Liver (tissue), 9 donors: ENCODE results near the gene BCAR3. TPM values are rescaled to one million over a fixed set of nuclear protein-coding genes. Genes with fewer than 3 reads are reported as not detected.

Experiments
- DNase-seq: peaks from one replicate; pipeline ENCODE4 v3.0.0-alpha.2; 2017; ENCODE audit warnings: low spot score
- H3K27ac ChIP-seq, 2 donors: one replicate each; pipeline ENCODE4 v1.7.0; 2013; ENCODE audit warnings: inconsistent platforms in 2 of 2, low read length in 2 of 2, control low read depth in 1 of 2, low read depth in 1 of 2, mild to moderate bottlenecking in 1 of 2
- H3K27me3 ChIP-seq, 4 donors: one replicate each; pipeline versions ENCODE4 v1.6.1 to v1.7.0; 2013; ENCODE audit warnings: low read length in 3 of 4, inconsistent platforms in 1 of 4, mild to moderate bottlenecking in 1 of 4, moderate library complexity in 1 of 4; ENCODE audit not compliant: control insufficient read depth in 4 of 4, insufficient read depth in 4 of 4
- H3K36me3 ChIP-seq, 4 donors: one replicate each; pipeline versions ENCODE4 v1.6.1 to v1.7.0; 2013; ENCODE audit warnings: low read length in 3 of 4, mild to moderate bottlenecking in 3 of 4, low read depth in 1 of 4, moderate library complexity in 1 of 4; ENCODE audit not compliant: control insufficient read depth in 4 of 4, insufficient read depth in 3 of 4
- H3K4me1 ChIP-seq, 4 donors: one replicate each; pipeline versions ENCODE4 v1.6.1 to v1.7.0; 2013; ENCODE audit warnings: low read length in 3 of 4, mild to moderate bottlenecking in 3 of 4, moderate library complexity in 1 of 4; ENCODE audit not compliant: control insufficient read depth in 4 of 4, insufficient read depth in 4 of 4
- H3K4me3 ChIP-seq, 3 donors: one replicate each; pipeline versions ENCODE4 v1.6.1 to v1.7.0; 2013; ENCODE audit warnings: low read length in 3 of 3, control low read depth in 1 of 3, low read depth in 1 of 3, mild to moderate bottlenecking in 1 of 3
- H3K9ac ChIP-seq, 2 donors: one replicate each; pipeline ENCODE4 v1.7.0; 2013; ENCODE audit warnings: low read length in 2 of 2, mild to moderate bottlenecking in 2 of 2, moderate library complexity in 2 of 2, control low read depth in 1 of 2, low read depth in 1 of 2
- H3K9me3 ChIP-seq, 4 donors: one replicate each; pipeline versions ENCODE4 v1.6.1 to v1.7.0; 2013; ENCODE audit warnings: low read length in 3 of 4; ENCODE audit not compliant: control insufficient read depth in 4 of 4
- ATF3 ChIP-seq: IDR thresholded peaks from 2 replicates; pipeline ENCODE4 v1.6.1; 2016; ENCODE audit warnings: antibody characterized with exemption
- CTCF ChIP-seq: fragments of 150-350 bp; IDR thresholded peaks from 2 replicates; pipeline ENCODE4 v1.5.1; 2017; ENCODE audit warnings: improper control_type of control experiment, low read depth, low read length; ENCODE audit not compliant: missing input control
- EGR1 ChIP-seq, 2 donors: IDR thresholded peaks; 2 replicates each; pipeline ENCODE4 v1.6.1; 2016 to 2018; ENCODE audit warnings: antibody characterized with exemption in 2 of 2, low read depth in 2 of 2
- FOXA1 ChIP-seq: IDR thresholded peaks from 2 replicates; pipeline ENCODE4 v1.6.1; 2016; ENCODE audit warnings: antibody characterized with exemption
- FOXA2 ChIP-seq: IDR thresholded peaks from 2 replicates; pipeline ENCODE4 v1.6.1; 2016; ENCODE audit warnings: antibody characterized with exemption
- GABPA ChIP-seq, 2 donors: IDR thresholded peaks in 1 of 2; conservative IDR thresholded peaks in 1 of 2; 2 replicates each; pipeline ENCODE4 v1.6.1; 2016; ENCODE audit warnings: antibody characterized with exemption in 2 of 2, mild to moderate bottlenecking in 1 of 2, moderate library complexity in 1 of 2
- HNF4A ChIP-seq, 2 donors: conservative IDR thresholded peaks; 2 replicates each; pipeline ENCODE4 v1.6.1; 2016; ENCODE audit warnings: antibody characterized with exemption in 2 of 2, mild to moderate bottlenecking in 2 of 2
- HNF4G ChIP-seq: IDR thresholded peaks from 2 replicates; pipeline ENCODE4 v1.6.1; 2016; ENCODE audit warnings: antibody characterized with exemption
- JUND ChIP-seq, 2 donors: IDR thresholded peaks; 2 replicates each; pipeline ENCODE4 v1.6.1; 2016; ENCODE audit warnings: antibody characterized with exemption in 2 of 2
- MAX ChIP-seq: IDR thresholded peaks from 2 replicates; pipeline ENCODE4 v1.6.1; 2016; ENCODE audit warnings: antibody characterized with exemption
- NR2F2 ChIP-seq: IDR thresholded peaks from 2 replicates; pipeline ENCODE4 v1.6.1; 2016; ENCODE audit warnings: antibody characterized with exemption
- RAD21 ChIP-seq, 2 donors: IDR thresholded peaks; 2 replicates each; pipeline ENCODE4 v1.6.1; 2016; ENCODE audit warnings: antibody characterized with exemption in 2 of 2, mild to moderate bottlenecking in 2 of 2
- REST ChIP-seq: IDR thresholded peaks from 2 replicates; pipeline ENCODE4 v1.6.1; 2016; ENCODE audit warnings: antibody characterized with exemption, mild to moderate bottlenecking
- RXRA ChIP-seq, 2 donors: IDR thresholded peaks; 2 replicates each; pipeline ENCODE4 v1.6.1; 2017 to 2018; ENCODE audit warnings: antibody characterized with exemption in 2 of 2, mild to moderate bottlenecking in 1 of 2
- SP1 ChIP-seq: IDR thresholded peaks from 2 replicates; pipeline ENCODE4 v1.6.1; 2018; ENCODE audit warnings: antibody characterized with exemption, mild to moderate bottlenecking
- TAF1 ChIP-seq: conservative IDR thresholded peaks from 2 replicates; pipeline ENCODE4 v1.6.1; 2016; ENCODE audit warnings: antibody characterized with exemption, mild to moderate bottlenecking
- YY1 ChIP-seq: IDR thresholded peaks from 2 replicates; pipeline ENCODE4 v1.6.1; 2016; ENCODE audit warnings: antibody characterized with exemption, mild to moderate bottlenecking
- ZBTB33 ChIP-seq: IDR thresholded peaks from 2 replicates; pipeline ENCODE4 v1.6.1; 2016; ENCODE audit warnings: antibody characterized with exemption
- WGBS: extraction: QIAGEN DNeasy Blood & Tissue Kit; methylation state at CpG from one replicate; pipeline ENCODE4 v1.1.7; 2013; 5-methylcytosine and 5-hydroxymethylcytosine counted together
- polyA plus RNA-seq, 2 donors: library from polyadenylated mRNA; stranded (reverse) in 1 of 2; unstranded in 1 of 2; fragments of 200-250 nt in 1 of 2; fragments of >200 nt in 1 of 2; fragmentation: Nextera tagmentation in 1 of 2; extraction: Ambion mirVana in 1 of 2; gene quantifications; one replicate each; pipeline versions ENCODE4 v1.2.1 to v1.2.3, GENCODE V29; 2013 to 2015
- total RNA-seq, 2 donors: library from RNA; depleted of rRNA; stranded (reverse); fragments of >200 nt; gene quantifications; one replicate each; pipeline ENCODE4 v1.2.3, GENCODE V29; 2014
- donor health status: healthy.
- donor health status: healthy.
- donor health status: healthy.
- donor health status: healthy.
- donor health status: healthy.

The BCAR3 gene
- total and polyA plus RNA-seq, 4 donors = 2.8 to 10.3 (median 7.7) TPM

GRCh38 chr1:93638307-93638847, 43.3 kb downstream of the BCAR3 start (continued):
- TF ChIP-seq REST (no peak), FOXA1 (no peak)

- DNase-seq = no peak
- H3K9me3 ChIP-seq = no peaks in the 10 kb centered on the region
- 93% methylated on average over 3 of the region's 3 CpGs for WGBS
- H3K4me1 ChIP-seq = no peaks in the 10 kb centered on the region
- H3K27ac ChIP-seq = no peak overlapping the region
- no peaks in the 10 kb centered on the region for H3K36me3 ChIP-seq
- H3K27me3 ChIP-seq = no peaks in the 10 kb centered on the region
- no peak overlapping the region for H3K4me3 ChIP-seq
- TF ChIP-seq RAD21 (IDR thresholded peaks at IDR 0.05) (no peak), TAF1 (no peak), RXRA (IDR thresholded peaks at IDR 0.05) (no peak), ATF3 (no peak), MAX (no peak), JUND (IDR thresholded peaks at IDR 0.05) (no peak), GABPA (IDR thresholded peaks at IDR 0.05 in 1 of 2, conservative IDR thresholded peaks at IDR 0.05 in 1 of 2) (no peak), EGR1 (IDR thresholded peaks at IDR 0.05; ENCODE audit: low read depth in 2 of 2) (no peak), REST (no peak), FOXA2 (no peak), NR2F2 (no peak), HNF4G (no peak), YY1 (no peak), HNF4A (conservative IDR thresholded peaks at IDR 0.05) (no peak), SP1 (no peak), FOXA1 (no peak), CTCF (no peak), ZBTB33 (no peak)
- H3K9ac ChIP-seq = no peak overlapping the region
Observed at GRCh38 chr1:93636712-93637111, 44.9 kb downstream of the BCAR3 start.
